Measurements from ENCODE around the gene PJA2.

Gene PJA2

GRCh38 chr5:109340351-109340750 lies 69.4 kb downstream of the PJA2 start:
- TF ChIP-seq CTCF (IDR thresholded peaks at IDR 0.05) = no peak

GRCh38 chr5:109335114-109335513 lies 74.7 kb downstream of the PJA2 start:
- TF ChIP-seq CTCF (IDR thresholded peaks at IDR 0.05) = no peak

- TF ChIP-seq CTCF (IDR thresholded peaks at IDR 0.05) = no peak
Observed at GRCh38 chr5:109334056-109334455, 75.7 kb downstream of the PJA2 start.

- no peak for TF ChIP-seq CTCF (IDR thresholded peaks at IDR 0.05)
Observed at GRCh38 chr5:109329333-109330237, 80.2 kb downstream of the PJA2 start.

- no peak for TF ChIP-seq CTCF (IDR thresholded peaks at IDR 0.05)
Observed at GRCh38 chr5:109328626-109329025, 81.1 kb downstream of the PJA2 start.

- TF ChIP-seq CTCF (IDR thresholded peaks at IDR 0.05) = no peak
Observed at GRCh38 chr5:109327570-109327969, 82.2 kb downstream of the PJA2 start.

GRCh38 chr5:109326919-109327318 lies 82.9 kb downstream of the PJA2 start:
- no peak for TF ChIP-seq CTCF (IDR thresholded peaks at IDR 0.05)

Data from LNCAP (cell line).